GM23248 (cell line): ENCODE results near the gene SETD6. TPM values are rescaled to one million over a fixed set of nuclear protein-coding genes. Genes with fewer than 3 reads are reported as not detected.

Experiments used
- DNase-seq: peaks from one replicate; pipeline ENCODE4 v3.0.0-alpha.2; 2015
- H2AFZ ChIP-seq: fragments of 200-600 bp; sonication (generic); 2 replicates; pipeline ENCODE4 v1.6.1; 2016; ENCODE audit warnings: antibody characterized with exemption
- H3F3A ChIP-seq: fragments of 200-600 bp; sonication (generic); 2 replicates; pipeline ENCODE4 v1.6.1; 2016; ENCODE audit warnings: mild to moderate bottlenecking, antibody characterized with exemption, mixed run types; ENCODE audit not compliant: insufficient read depth
- H3K27ac ChIP-seq: fragments of 200-600 bp; sonication (generic); 2 replicates; pipeline ENCODE4 v1.5.1; 2016; ENCODE audit warnings: mild to moderate bottlenecking
- H3K27me3 ChIP-seq: fragments of 200-600 bp; sonication (generic); replicated peaks from 2 replicates; pipeline ENCODE4 v1.6.1; 2016; ENCODE audit warnings: mild to moderate bottlenecking; ENCODE audit not compliant: insufficient read depth
- H3K36me3 ChIP-seq: fragments of 200-600 bp; sonication (generic); 2 replicates; pipeline ENCODE4 v1.6.1; 2016; ENCODE audit warnings: low read depth, mild to moderate bottlenecking
- H3K4me1 ChIP-seq: fragments of 200-600 bp; sonication (generic); 2 replicates; pipeline ENCODE4 v1.6.1; 2016; ENCODE audit warnings: mild to moderate bottlenecking; ENCODE audit not compliant: insufficient read depth
- H3K4me2 ChIP-seq: fragments of 200-600 bp; sonication (generic); one replicate; pipeline ENCODE4 v1.6.1; 2016; ENCODE audit warnings: mild to moderate bottlenecking; ENCODE audit not compliant: unreplicated experiment
- H3K4me3 ChIP-seq: fragments of 200-600 bp; sonication (generic); 2 replicates; pipeline ENCODE4 v1.5.1; 2016; ENCODE audit warnings: mild to moderate bottlenecking
- H3K79me2 ChIP-seq: fragments of 200-600 bp; sonication (generic); 2 replicates; pipeline ENCODE4 v1.6.1; 2016; ENCODE audit warnings: mild to moderate bottlenecking; ENCODE audit not compliant: insufficient read depth
- H3K9ac ChIP-seq: fragments of 200-600 bp; sonication (generic); 2 replicates; pipeline ENCODE4 v1.6.1; 2016; ENCODE audit warnings: mild to moderate bottlenecking
- H3K9me2 ChIP-seq: fragments of 200-600 bp; sonication (generic); 2 replicates; pipeline ENCODE4 v1.6.1; 2016; ENCODE audit warnings: mixed run types, mild to moderate bottlenecking, moderate library complexity; ENCODE audit not compliant: insufficient read depth
- H3K9me3 ChIP-seq: fragments of 200-600 bp; sonication (generic); one replicate; pipeline ENCODE4 v1.6.1; 2017; ENCODE audit warnings: low read depth
- H4K20me1 ChIP-seq: fragments of 200-600 bp; sonication (generic); 2 replicates; pipeline ENCODE4 v1.6.0; 2016; ENCODE audit not compliant: insufficient read depth
- EZH2 ChIP-seq: fragments of 200-600 bp; sonication (generic); IDR thresholded peaks from 2 replicates; pipeline ENCODE4 v1.6.1; 2018; ENCODE audit warnings: antibody characterized with exemption, mild to moderate bottlenecking; ENCODE audit not compliant: insufficient read depth, poor library complexity, severe bottlenecking
- EZH2phosphoT487 ChIP-seq: fragments of 200-600 bp; sonication (generic); IDR thresholded peaks from 2 replicates; pipeline ENCODE4 v1.6.1; 2018; ENCODE audit warnings: antibody characterized with exemption, moderate library complexity, mild to moderate bottlenecking, low read depth; ENCODE audit not compliant: insufficient read depth
- WGBS, 2 experiments: methylation state at CpG; one replicate each; pipeline ENCODE4 v1.1.6; 2015 to 2017; ENCODE audit warnings: low lambda C conversion rate in 2 of 2, low coverage in 1 of 2; ENCODE audit errors: missing lambda C conversion rate in 2 of 2; 5-methylcytosine and 5-hydroxymethylcytosine counted together
- in situ Hi-C: fragments of 300-500 bp; cut with MboI; formaldehyde crosslinking; loops from 2 replicates; pipeline ENCODE4 v1.15.0; 2020
- polyA plus RNA-seq: library from polyadenylated mRNA; unstranded; fragments of >200 nt; fragmentation: Nextera tagmentation; extraction: Ambion mirVana; gene quantifications from 2 replicates; pipeline ENCODE4 v1.2.1, GENCODE V29; 2016
- total RNA-seq: library from RNA; depleted of rRNA; stranded (reverse); fragments of >200 nt; shearing (Covaris generic); gene quantifications from 2 replicates; pipeline ENCODE4 v1.2.3, GENCODE V29; 2014

The SETD6 gene
- total and polyA plus RNA-seq, 2 experiments from 2014 or later, result 9.4 to 11.5 TPM

- in situ Hi-C loops, result no loop called here
- H3F3A ChIP-seq, result no peaks in the 10 kb centered on the region
- H3K9ac ChIP-seq, result 0 out of 2 replicates have a peak overlapping the region, but pooled peaks have one; percentile 5
- H3K27me3 ChIP-seq, result peaks cover 3% of the 10 kb centered on the region; the same call in 1 of the 2 replicates
- H3K4me3 ChIP-seq, result peak overlapping the region; percentile 56
- no peak overlapping the region for H3K27ac ChIP-seq
- H3K36me3 ChIP-seq, result no peaks in the 10 kb centered on the region
- peak overlapping the region; percentile 67 for H2AFZ ChIP-seq
- no peaks in the 10 kb centered on the region for H3K9me2 ChIP-seq
- 21 to 22% methylated on average over 28 to 31 of the region's 36 CpGs for WGBS, 2 experiments
- H4K20me1 ChIP-seq, result no peaks in the 10 kb centered on the region
- DNase-seq, result peak; percentile 20
- no peaks in the 10 kb centered on the region for H3K79me2 ChIP-seq
- no peak for TF ChIP-seq EZH2
- no peak for TF ChIP-seq EZH2phosphoT487
- H3K9me3 ChIP-seq, result no peaks in the 10 kb centered on the region
- peak overlapping the region; percentile 49 for H3K4me2 ChIP-seq
- 0 out of 2 replicates have a peak, but pooled peaks cover 8% of the 10 kb centered on the region for H3K4me1 ChIP-seq
These were observed 14.7 kb upstream of the SETD6 start for GRCh38 chr16:58500430-58501241.

GRCh38 chr16:58501242-58502131, 13.8 kb upstream of the SETD6 start:
- Histone ChIP-seq H3K79me2 (no peaks in the 10 kb centered on the region), H3K27me3 (peaks cover 3% of the 10 kb centered on the region; the same call in 1 of the 2 replicates), H3K4me1 (0 out of 2 replicates have a peak, but pooled peaks cover 8% of the 10 kb centered on the region), H3K4me2 (peak overlapping the region; percentile 49), H4K20me1 (no peaks in the 10 kb centered on the region), H3K27ac (no peak overlapping the region), H2AFZ (peak overlapping the region; percentile 67), H3F3A (no peaks in the 10 kb centered on the region), H3K4me3 (peak overlapping the region; percentile 56), H3K9me2 (no peaks in the 10 kb centered on the region), H3K9me3 (no peaks in the 10 kb centered on the region), H3K9ac (0 out of 2 replicates have a peak overlapping the region, but pooled peaks have one; percentile 5), H3K36me3 (no peaks in the 10 kb centered on the region)
- WGBS, 2 experiments, result 24 to 25% methylated on average over 41 of the region's 42 CpGs
- peak; percentile 26 for DNase-seq
- in situ Hi-C loops, result no loop called here
- TF ChIP-seq EZH2phosphoT487 (no peak), EZH2 (no peak)

GRCh38 chr16:58502217-58502921, 12.9 kb upstream of the SETD6 start:
- Histone ChIP-seq H4K20me1 (no peaks in the 10 kb centered on the region), H3K27me3 (peaks cover 3% of the 10 kb centered on the region; the same call in 1 of the 2 replicates), H3K9me2 (no peaks in the 10 kb centered on the region), H3F3A (no peaks in the 10 kb centered on the region), H3K27ac (no peak overlapping the region), H3K4me2 (no peak overlapping the region), H3K4me1 (0 out of 2 replicates have a peak, but pooled peaks cover 8% of the 10 kb centered on the region), H3K9me3 (no peaks in the 10 kb centered on the region), H3K36me3 (no peaks in the 10 kb centered on the region), H3K4me3 (no peak overlapping the region), H2AFZ (no peak overlapping the region), H3K9ac (no peak overlapping the region), H3K79me2 (no peaks in the 10 kb centered on the region)
- in situ Hi-C loops, result no loop called here
- DNase-seq, result no peak
- no peak for TF ChIP-seq EZH2
- no peak for TF ChIP-seq EZH2phosphoT487
- 75 to 83% methylated on average over 8 of the region's 8 CpGs for whole genome bisulfite sequencing, 2 experiments
